T-helper 22 cell (primary cell): ENCODE data around the gene ARMH1.
"Not testable (repeated sequence)": the region's sequence is repeated elsewhere in the genome, so short reads cannot be mapped to it uniquely, and the experiment has no call there.

ENCODE experiments used
- DNase-seq: peaks from one replicate; pipeline ENCODE4 v3.0.0-alpha.2; 2020; ENCODE audit warnings: low read depth

Gene ARMH1

DNA sequence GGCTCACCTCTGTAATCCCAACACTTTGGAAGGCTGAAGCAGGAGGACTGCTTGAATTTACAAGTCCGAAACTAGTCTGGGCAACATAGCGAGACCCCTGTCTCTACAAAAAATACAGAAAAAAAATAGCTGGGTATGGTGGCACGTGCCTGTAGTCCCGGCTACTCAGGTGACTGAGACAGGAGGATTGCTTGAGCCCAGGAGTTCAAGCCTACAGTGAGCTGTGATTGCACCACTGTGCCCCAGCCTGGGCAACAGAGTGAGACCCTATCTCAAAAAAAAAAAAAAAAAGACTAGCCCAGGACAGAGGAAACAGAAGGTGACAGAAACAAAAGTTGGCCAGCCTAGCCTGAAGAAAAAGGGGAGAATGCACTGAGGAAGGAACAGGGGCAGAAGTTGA is 21.2 kb downstream of the ARMH1 start:
- DNase-seq, result no peak

DNA sequence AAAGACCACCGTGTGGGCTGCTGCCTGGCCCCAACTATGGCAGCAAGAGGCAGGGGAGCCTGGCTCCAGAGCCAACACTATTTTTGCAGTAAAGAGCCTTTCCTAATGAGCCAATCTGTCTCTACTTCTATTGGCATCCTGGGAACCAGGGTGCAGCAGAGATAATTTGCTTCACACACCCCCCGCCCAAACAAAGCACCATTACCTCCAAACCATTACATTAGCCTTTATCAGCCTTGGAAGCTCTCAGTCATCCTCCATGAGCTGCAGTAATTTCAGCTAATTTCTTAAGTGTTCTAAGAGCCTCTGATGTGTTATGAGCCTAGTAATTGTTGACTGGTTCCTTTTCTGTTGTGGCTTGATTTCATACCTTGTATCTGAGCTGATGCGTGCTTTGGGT is 21.6 kb downstream of the ARMH1 start:
- DNase-seq, result no peak

DNA sequence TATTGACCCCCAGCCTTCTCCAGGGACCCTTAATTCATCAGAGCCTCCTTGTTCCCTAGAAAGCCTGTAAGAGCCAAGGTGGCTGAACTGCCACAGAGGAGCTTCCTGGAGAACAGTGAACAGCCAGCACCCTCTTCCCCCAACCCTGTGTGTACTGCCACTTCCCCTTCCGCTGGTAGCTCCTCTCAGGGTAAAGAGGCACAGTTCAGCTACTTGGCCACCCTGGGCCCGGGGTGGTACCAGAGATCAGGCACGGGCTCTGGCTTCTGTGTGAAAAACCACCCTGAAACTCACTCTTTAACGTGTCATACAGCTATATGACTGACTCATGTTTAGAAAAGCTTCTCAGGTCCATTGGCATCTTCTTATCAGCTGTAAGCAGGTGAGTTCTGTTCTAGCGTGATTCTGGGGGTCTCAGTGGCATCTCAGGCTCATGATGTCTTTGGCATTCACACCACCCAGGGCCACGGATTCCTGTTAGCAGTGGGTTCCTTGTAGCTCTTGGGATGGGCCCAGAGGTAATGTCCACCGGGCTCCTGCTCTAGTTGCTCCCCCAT is 22.4 kb downstream of the ARMH1 start:
- no peak for DNase-seq

DNA sequence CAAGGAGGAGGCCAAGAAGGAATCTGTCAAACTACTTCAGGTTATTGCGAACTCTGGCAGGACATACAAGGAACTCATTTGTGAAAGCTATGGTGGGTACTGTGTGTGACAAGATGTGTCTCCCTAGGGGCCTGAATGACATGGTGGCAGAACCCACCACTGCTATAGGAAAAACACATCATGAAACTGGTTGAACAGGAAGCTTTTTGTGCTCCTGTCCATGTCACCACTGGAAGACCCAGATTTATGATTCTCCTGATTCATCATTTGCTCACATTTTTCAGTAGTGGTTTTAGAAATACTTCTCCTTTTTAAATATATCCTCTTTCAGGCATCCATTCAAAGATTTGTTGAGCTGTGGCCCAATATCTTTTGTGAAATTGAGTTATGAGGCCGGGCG is 23.6 kb downstream of the ARMH1 start:
- DNase-seq, result no peak

DNA sequence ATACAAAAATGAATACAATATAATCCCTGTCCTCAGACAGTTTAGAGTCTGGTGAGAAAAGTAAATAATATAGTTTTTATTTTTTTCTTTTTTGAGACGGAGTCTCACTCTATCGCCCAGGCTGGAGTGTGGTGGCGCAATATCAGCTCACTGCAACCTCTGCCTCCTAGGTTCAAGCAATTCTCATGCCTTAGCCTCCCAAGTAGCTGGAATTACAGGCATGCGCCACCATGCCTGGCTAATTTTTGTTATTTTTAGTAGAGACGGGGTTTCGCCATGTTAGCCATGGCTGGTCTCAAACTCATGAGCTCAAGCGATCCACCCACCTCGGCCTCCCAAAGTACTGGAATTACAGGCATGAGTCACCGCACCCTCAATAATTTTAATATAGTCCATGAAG is 24.9 kb downstream of the ARMH1 start:
- DNase-seq, result not testable (repeated sequence)

DNA sequence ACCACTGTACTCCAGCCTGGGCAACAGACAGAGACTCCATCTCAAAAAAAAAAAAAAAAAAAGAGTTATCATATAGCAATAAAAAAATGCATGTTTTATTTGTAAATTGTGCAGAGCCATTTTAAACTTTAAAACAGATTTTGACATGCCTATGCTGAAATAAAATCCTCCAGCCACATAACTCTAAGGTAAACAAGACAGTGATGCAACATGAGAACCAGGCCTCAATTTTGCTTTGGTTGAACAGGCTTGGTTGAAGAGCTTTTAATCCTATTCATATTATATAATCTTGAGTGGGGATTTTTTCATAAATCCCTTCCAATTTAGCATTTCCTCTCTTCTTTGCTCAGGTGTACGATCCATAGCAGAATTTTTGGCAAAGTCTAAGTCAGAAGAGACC is 26.1 kb downstream of the ARMH1 start:
- no peak for DNase-seq

DNA sequence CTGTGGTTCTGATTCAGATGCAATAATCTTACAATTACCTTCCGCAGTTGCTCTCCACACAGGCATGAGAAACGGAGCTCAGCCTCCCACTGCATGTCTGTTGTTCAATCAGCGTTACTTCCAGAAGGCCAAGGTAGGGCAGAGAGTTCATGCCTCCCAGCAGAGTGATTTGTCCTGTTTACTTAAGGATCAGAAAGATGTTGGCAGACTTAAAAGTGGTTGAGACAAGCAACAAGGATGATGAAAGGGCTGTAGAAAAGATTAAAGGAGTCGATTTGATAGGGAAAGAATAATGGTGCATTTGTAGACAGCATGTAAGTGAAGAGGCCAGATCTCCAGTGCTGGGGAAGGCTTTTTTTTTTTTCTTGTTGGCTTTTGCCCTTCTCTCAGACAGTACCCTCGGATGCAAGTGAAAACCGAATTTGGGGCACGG is 26.6 kb downstream of the ARMH1 start:
- no peak for DNase-seq

DNA sequence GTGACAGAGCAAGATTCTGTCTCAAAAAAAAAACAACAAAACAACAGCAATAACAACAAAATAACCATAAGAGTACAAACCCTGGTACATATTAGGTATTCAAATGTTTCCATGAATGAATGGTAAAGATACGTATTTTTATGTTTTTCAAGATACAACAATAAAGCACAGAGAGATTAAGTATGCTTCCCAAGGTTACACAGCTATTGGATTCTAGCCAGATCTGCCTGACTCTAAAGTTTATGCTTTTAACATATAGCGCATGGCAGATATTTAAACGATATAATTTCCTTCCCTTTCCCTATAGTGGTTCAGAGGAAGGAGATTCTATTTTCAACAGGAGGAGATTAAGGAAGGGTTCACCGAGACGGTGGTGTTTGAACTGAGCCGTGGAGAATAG is 31.0 kb downstream of the ARMH1 start:
- no peak for DNase-seq

DNA sequence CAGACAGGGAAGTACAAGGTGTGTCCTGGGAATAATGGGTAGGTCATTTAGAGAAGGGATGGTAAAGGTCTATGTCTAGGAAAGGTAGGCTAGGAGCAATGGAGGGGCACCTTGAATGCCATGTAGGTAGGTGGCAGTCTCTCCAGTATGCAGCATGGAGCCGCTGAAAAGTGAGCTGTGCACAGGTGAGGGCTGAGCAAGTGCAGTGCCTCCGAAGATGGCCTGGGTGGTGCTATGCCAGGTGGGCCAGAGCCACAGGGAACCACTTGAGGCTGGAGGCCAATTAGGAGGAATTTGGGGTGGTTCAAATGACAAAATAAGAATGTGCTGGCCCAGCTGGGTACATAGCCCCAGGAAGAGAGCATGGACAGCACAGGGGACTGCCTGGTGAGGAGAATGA is 31.4 kb downstream of the ARMH1 start:
- DNase-seq, result no peak

DNA sequence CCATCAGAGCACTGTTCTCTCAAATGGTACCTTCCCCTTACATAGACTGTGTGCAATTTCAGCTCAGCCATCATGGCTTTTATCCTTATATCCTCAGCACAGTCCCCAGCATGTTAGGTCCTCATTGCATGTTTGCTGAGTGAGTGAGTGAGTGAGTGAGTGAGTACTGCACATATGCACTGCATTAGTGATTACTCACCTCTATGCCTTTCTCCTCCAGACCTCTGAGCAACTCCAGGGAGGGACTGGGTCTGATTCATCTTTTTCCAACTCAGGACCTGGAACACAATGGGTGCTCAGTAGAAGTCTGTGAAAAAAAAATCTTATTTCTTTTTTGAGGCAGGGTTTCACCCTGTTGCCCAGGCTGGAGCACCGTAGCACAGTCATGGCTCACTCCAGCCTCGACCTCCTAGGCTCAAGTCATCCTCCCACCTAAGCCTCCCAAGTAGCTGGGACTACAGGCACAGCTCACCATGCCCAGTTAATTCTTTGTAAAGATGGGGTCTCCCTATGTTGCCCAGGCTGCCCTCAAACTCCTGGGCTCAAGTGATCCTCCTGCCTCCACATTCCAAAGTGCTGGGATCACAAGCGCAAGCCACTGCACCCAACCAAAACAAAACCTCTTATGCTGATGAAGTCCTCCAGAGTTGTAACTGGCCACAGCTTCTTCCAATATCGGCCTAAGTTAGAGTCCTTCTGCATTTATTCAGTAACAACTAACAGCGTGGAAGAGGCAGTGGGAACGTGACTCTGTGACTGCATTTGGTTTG is 32.8 kb downstream of the ARMH1 start:
- DNase-seq, result no peak

DNA sequence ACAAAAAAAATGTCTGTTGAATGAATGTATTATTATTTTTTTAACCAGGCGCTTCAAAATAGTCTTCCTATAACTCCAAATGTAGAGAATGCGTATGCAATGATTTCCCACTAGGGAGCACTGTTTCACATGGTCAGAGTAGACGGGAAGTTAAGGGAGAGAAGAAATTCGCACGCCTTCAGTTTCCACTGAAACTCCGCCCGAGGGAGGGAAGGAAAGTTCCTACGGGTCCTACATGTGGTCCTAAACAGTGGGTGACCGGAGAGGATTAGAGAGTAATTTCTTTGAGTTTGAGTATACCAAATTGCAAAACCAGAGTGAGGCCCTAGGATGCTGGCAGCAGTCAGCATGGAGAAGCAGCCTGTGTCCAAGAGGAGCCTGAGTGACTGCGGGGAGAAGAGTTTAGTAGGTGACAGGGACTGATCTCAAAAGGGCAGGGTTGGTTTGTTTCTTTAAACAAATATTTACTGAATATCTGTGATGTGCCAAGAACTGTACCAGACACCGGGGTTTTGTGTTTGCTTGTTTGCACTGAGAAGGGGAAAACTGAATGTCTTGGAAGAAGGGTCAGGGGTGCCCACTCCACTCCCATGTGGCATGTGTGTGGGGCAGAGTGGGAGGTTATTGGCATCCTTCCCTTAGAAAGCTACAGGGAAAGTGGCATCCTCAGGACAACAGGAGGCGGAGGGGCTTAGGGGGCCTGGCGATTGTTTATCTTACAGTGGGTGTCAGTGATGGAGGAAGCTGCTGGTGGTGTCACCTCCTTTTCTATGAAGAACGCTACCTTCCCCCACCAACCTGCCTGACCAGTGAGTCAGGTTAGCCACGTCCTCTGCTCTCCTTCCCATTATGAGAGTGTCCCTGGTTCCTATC is 33.7 kb downstream of the ARMH1 start:
- DNase-seq, result no peak

DNA sequence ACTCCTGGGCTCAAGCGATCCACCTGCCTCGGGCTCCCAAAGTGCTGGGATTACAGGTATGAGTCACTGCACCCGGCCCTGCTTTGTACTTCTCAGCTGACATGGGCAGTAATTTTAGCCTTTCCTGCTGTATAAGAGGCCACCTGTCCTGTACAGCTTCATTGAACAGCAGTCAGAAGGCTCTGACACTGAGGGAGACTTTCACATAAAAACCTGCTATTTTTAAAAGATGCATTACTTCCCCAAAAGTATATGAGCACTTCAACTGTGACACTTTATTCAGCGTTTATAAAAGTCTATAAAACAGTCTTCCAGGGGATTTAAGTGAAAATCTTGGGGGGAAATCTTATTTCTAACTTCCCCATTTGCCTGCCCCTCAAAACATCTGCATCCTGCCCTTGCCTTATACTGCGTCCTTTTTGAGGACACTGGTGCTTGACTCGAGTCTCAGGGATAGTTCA is 38.8 kb downstream of the ARMH1 start:
- no peak for DNase-seq

DNA sequence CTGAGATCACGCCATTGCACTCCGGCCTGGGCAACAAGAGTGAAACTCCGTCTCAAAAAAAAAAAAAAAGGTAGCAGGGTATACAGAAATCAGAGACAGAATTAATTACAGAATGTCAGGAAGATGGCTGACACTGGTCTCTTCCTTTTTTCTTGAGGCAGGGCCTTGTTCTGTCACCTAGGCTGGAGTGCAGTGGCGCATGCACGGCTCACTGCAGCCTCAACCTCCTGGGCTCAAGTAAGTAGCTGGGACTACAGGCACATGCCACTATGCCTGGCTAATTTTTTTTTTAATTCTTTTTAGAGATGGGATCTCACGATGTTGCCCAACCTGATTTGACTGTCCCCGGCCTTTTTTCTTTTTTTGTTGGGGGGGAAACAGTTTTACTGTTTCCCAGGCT is 40.0 kb downstream of the ARMH1 start:
- DNase-seq, result no peak

DNA sequence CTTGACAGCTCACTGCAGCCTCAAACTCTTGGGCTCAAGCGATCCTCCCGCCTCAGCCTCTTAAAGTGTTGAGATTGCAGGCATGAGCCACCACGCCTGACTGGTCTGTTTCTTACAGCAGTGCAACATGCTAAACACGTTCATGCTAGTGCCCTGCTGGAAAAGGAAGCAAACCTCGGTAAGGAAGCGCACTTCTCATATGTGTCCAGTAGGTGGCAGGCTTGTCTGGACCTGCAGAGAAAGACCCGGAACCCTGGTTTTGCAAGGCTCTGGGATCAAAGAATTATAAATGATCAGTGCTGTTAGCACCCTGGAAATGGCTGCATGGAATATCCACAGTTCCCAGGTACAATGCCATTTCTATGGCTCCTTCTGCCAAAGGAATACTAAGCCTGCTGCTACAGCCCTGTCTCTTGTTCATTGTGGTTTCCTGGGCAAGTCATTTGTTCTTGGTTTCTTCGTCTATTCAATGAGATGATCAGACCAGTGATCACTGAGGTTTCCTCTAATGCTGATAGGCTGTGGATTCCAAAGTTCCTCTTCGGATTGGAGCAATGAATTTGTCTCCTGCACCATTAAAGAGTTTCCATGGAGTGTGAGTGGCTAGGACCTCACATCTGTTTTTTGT is 40.5 kb downstream of the ARMH1 start:
- DNase-seq, result peak; percentile 40

DNA sequence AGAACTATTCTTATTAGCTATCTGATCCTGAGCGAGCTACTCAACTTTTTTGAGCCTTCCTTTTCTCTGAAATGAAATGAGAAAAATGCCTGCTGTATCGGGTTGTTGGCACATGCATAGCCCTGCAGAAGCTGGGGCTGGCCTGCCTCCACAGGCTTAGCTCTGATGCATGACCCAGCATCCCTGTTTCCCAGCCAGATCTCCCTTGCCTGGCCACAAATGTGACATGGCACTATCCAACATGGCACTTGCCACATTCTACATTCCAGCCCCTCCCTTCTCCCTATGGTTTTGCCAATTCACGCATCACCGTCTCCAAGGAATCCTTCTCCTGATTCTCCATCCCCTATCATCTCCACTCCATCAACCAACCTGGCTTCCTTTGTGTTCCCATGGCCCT is 42.6 kb downstream of the ARMH1 start:
- DNase-seq, result no peak

DNA sequence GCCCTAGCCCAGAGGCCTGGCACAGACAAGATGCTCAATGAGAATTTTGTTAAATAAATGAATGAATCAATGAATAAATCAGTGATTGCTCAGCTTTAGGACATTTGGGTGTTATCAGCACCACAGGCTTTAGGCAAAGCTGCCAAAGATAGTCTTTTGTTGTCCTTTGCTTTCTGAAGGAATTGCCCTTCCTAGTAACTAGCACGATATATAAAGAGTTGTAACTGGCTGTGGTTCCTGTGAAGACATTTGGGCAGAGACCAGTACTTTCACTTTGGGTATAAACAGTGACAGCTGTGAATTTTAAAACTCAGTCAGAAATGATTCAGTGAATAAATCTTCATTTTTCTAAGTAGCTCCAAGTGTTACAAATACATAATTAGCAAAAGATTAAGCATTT is 43.1 kb downstream of the ARMH1 start:
- DNase-seq, result no peak

DNA sequence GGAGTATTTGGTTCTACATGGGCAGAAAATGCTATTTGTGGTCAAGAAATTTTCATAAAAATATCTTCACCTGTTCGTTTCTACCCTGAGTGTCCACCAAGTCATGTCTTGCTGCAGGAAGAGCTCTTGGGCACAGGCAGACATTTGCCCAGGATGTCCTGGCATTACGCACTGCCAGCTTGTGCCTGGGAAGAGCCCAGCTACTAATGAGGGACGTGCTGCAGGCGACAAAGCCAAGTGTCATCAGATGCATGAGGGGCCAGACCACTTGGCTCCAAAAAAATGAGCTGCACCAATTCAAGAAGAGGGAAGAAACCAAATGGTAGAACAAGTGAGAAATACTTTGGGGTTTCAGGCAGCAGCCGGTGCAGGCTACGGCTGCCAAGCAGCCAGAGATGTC is 43.6 kb downstream of the ARMH1 start:
- no peak for DNase-seq

DNA sequence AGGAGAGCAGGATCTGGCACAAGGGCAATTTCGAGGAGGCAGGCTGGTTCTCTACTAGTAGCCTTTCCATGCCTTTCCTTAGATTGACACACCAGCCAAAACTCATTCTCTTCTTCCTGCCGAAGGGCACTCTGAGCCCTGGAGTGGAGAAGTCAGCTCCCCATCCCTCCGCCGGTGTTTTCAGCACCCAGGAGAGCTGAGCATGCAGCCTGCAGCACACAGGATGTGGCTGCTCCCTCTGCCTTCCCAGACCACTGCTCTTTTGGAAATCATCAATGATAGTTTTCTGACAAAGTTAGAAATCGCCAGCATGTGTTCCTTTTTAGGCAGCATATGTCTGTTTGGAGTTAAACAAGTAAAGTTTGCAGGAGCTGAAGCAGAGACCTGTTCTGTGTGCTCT is 44.8 kb downstream of the ARMH1 start:
- no peak for DNase-seq

DNA sequence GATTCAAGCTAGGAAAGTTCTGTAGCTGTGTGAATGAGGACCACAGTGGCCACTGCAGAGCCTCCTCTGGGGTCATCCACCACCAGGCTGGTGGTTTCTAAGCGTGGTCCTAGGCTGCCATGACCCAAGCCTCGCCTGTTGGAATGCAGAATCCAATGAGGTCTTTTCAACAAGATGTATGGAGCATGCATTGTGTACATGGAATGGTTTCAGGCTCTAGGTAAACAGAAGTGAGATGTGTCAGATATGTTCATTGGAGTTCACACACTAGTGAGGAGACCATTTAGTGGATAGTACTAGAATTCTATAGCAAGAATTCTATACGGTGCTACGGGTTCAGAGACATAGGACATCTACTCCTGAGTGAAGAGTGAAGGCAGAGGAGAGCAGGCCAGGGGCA is 45.8 kb downstream of the ARMH1 start:
- DNase-seq, result no peak

DNA sequence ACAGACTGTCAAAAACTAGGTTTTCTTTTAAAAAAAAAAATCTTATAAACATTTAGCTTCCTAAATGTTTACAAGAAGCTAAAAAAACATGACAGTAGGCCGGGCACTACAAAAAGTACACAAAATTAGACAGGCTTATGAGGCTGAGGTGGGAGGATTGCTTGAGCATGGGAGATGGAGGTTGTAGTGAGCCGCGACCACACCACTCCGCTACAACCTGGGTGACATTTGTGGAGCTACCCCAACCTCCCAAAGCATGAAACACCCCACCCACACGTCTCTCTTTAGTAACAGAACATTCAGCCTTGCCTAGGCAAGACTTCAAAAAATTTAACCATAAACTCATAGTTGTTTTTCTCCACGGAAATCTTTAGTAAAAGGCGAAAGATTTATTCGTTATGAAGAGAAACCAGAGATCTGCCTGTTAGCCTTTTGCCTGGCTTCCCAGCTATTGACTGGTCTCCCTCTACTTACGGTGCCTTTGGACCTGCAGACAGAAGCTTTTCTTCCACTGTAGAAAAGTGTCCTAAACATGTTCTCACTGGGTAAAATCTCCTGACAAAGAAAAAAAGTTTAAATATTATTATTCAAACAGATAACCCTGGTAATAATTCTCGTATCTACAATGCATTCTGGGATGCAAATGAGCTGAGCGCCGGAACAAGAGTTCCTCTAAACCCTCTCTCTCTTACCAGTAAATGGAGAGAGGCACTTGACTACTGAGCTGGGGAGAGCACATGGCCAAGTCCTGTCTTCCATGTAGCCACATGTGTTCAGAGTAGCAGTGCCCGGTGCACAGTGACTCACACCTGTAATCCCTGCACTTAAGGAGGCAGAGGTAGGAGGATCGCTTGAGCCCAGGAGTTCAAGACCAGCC is 47.2 kb downstream of the ARMH1 start:
- DNase-seq, result peak; percentile 40

DNA sequence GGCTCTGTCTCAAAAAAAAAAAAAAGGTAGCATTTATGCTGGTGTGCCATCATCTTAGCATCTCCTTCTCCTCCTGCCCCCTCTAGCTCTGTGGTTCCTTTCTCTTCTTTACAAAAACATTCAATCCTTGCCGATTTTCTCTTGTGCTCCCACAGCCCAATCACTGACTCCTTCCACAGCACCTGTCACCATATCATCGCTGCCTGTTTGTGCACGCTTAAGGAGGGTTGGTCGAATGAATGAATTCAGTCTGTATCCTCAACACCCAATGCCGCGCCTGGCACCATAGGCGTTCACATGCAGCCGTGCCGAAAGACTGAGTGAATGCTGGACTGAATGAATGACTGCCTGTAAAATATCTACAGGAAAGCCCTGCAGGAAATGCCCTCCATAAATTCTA is 48.5 kb downstream of the ARMH1 start:
- DNase-seq, result no peak
